ENCODE results near the gene GRAMD4. TPM values are rescaled to one million over a fixed set of nuclear protein-coding genes. Genes with fewer than 3 reads are reported as not detected.

GRAMD4 gene
- total and polyA plus RNA-seq, 2 donors (not counting 1 experiment from before 2014, with no cell fraction given): 17.0 to 88.1 TPM

DNA sequence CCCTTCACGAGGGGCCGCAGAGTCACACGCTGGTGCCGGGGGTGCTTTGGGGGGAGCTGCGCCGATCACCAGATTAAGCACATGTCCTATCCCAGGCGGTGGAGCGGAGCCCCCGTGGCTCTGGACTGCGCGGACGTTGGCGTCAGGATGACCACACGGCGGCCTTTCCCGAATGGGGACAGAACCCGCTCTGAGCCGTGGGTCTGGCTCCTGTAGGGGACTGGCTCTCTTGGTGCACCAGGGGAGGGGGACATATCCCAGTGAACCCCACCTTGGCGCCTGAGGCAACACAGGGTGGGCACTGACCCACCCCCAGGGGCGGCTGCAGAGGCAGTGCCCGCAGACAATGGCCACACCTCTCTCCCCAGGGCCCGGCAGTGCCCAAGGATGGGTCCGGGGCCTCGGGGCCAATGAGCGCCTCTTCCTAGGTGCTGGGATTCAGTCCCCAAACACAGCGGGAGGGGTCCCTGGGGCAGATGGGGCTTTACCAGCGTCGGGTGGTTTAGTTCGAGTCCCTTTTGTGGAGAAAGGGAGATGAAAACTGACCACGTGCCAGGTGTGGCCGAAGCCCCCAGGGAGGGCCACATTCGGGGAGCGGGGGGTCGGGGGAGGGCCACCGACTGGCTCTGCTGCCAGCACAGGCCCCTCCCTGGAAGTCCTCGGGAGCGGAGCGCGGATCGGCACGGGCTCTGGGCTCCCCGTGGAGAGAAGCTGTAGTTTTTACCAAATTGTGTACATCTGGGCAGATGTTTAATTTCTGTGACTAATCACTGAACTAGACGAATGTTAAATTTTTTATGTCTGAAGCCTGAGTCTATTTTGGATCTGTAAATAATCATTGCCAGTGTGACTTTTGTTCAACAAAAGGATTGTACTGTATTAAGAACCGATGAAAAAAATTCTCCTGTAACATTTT, 58.9 kb downstream of the GRAMD4 start:
- H3K9me3 Mint-ChIP-seq (ENCODE audit: insufficient read depth): no peaks in the 10 kb centered on the region
- DNase-seq (no peak), ATAC-seq (ENCODE audit: low read depth) (no peak)
- POLR2A ChIA-PET: no interaction called here
- CTCF ChIA-PET: no interaction called here
- intact Hi-C loops (cut with micrococcal nuclease): no loop called here
- H3K4me3 Mint-ChIP-seq: no peak overlapping the region
- H4K20me1 ChIP-seq (ENCODE audit: control insufficient read depth, insufficient read depth, low read length, poor library complexity, severe bottlenecking): peaks cover 93% of the 10 kb centered on the region
- no peak overlapping the region for H3K9ac ChIP-seq (ENCODE audit: low read length)
- H3K36me3 ChIP-seq (replicated peaks in 1 of 2; ENCODE audit: control extremely low read depth in 1 of 2, control insufficient read depth in 1 of 2, extremely low read depth in 1 of 2, insufficient read depth in 2 of 2, low read length in 1 of 2): peaks cover 0 to 32% of the 10 kb centered on the region in 2 experiments
- H3K27ac Mint-ChIP-seq: no peak overlapping the region
- no peak overlapping the region for H3K4me3 ChIP-seq (ENCODE audit: control extremely low read depth in 1 of 5, extremely low read depth in 1 of 5, insufficient read depth in 1 of 5, low read depth in 2 of 5, low read length in 4 of 5)
- H3K9me3 ChIP-seq (ENCODE audit: control extremely low read depth in 1 of 3, control insufficient read depth in 2 of 3, insufficient read depth in 1 of 3, low read length in 2 of 3): peaks cover 0 to 10% (median 0%) of the 10 kb centered on the region in 3 donors
- peaks cover 19% of the 10 kb centered on the region for H3K79me2 ChIP-seq (ENCODE audit: control insufficient read depth, insufficient read depth, low read length)
- 91% methylated on average over 43 of the region's 44 CpGs for WGBS (ENCODE audit: insufficient coverage)
- no peak overlapping the region for H3K27ac ChIP-seq (ENCODE audit: low read length in 2 of 2)
- no peak overlapping the region for H2AFZ ChIP-seq (ENCODE audit: insufficient read depth, low read depth, low read length, poor library complexity, severe bottlenecking)
- peaks cover 19 to 29% of the 10 kb centered on the region in 2 donors for H3K4me1 ChIP-seq (ENCODE audit: control insufficient read depth in 2 of 2, insufficient read depth in 2 of 2, low read length in 2 of 2)
- H3K4me2 ChIP-seq (replicated peaks; ENCODE audit: low read depth, low read length, poor library complexity, severe bottlenecking): no peak overlapping the region
- TF ChIP-seq, protein P1, sequence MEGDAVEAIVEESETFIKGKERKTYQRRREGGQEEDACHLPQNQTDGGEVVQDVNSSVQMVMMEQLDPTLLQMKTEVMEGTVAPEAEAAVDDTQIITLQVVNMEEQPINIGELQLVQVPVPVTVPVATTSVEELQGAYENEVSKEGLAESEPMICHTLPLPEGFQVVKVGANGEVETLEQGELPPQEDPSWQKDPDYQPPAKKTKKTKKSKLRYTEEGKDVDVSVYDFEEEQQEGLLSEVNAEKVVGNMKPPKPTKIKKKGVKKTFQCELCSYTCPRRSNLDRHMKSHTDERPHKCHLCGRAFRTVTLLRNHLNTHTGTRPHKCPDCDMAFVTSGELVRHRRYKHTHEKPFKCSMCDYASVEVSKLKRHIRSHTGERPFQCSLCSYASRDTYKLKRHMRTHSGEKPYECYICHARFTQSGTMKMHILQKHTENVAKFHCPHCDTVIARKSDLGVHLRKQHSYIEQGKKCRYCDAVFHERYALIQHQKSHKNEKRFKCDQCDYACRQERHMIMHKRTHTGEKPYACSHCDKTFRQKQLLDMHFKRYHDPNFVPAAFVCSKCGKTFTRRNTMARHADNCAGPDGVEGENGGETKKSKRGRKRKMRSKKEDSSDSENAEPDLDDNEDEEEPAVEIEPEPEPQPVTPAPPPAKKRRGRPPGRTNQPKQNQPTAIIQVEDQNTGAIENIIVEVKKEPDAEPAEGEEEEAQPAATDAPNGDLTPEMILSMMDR (IDR thresholded peaks at IDR 0.05): no peak
- TF ChIP-seq EZH2 (IDR thresholded peaks at IDR 0.05; ENCODE audit: borderline replicate concordance, insufficient read depth, low read depth, low read length, poor library complexity, severe bottlenecking): no peak
- no peaks in the 10 kb centered on the region for H3K27me3 Mint-ChIP-seq
- peaks cover 0 to 31% (median 0%) of the 10 kb centered on the region in 4 experiments for H3K27me3 ChIP-seq (replicated peaks in 1 of 4; ENCODE audit: control extremely low read depth in 1 of 4, control insufficient read depth in 3 of 4, insufficient read depth in 4 of 4, low read length in 3 of 4)
- H3K4me1 Mint-ChIP-seq: peaks cover 20% of the 10 kb centered on the region

All from B cell (primary cell).